Caco-2 (cell line): Measurements from ENCODE around the gene C19orf47. TPM values are rescaled to one million over a fixed set of nuclear protein-coding genes. Genes with fewer than 3 reads are reported as not detected.

ENCODE experiments used
- BruUV-seq: library from RNA; stranded (reverse); fragments of 400-500 nt; replicated peaks from 2 replicates; lab custom pipeline; 2021; lab: Mats Ljungman, UMichigan
- CTCF ChIA-PET: fragments of 300-600 bp; sonication (Branson Sonifier 250); formaldehyde crosslinking; loops from one replicate; lab custom pipeline; 2022; ENCODE audit warnings: antibody characterized with exemption; lab: Charles Lee
- POLR2A ChIA-PET: fragments of 300-600 bp; sonication (Branson Sonifier 250); formaldehyde crosslinking; loops from one replicate; lab custom pipeline; 2022; ENCODE audit warnings: antibody characterized with exemption; lab: Charles Lee
- DNase-seq, 2 experiments: peaks; one replicate each; pipeline versions ENCODE4 v3.0.0 to v3.0.0-alpha.2; 2020 to 2022
- H3K27me3 ChIP-seq: replicated peaks from 2 replicates; pipeline ENCODE4 v1.6.0; 2011; ENCODE audit warnings: low read length; ENCODE audit not compliant: control insufficient read depth, insufficient read depth
- H3K36me3 ChIP-seq: 2 replicates; pipeline ENCODE4 v1.5.1; 2011; ENCODE audit warnings: low read length; ENCODE audit not compliant: control insufficient read depth, insufficient read depth
- H3K4me1 ChIP-seq: fragments of 250-450 bp; sonication (Bioruptor Pico); 2 replicates; pipeline ENCODE4 v1.5.1; 2020; ENCODE audit warnings: mild to moderate bottlenecking
- H3K4me3 ChIP-seq: 2 replicates; pipeline ENCODE4 v1.5.1; 2011; ENCODE audit warnings: low read depth, mild to moderate bottlenecking, control low read depth, low read length
- H3K9me3 ChIP-seq: fragments of 250-450 bp; sonication (Bioruptor Pico); 2 replicates; pipeline ENCODE4 v1.5.1; 2020; ENCODE audit warnings: mild to moderate bottlenecking, moderate library complexity
- H3K27ac Mint-ChIP-seq: one replicate; pipeline ENCODE4 v1.8.0; 2022; ENCODE audit warnings: mixed read lengths; ENCODE audit not compliant: unreplicated experiment
- H3K27me3 Mint-ChIP-seq: one replicate; pipeline ENCODE4 v1.8.0; 2022; ENCODE audit warnings: mixed read lengths; ENCODE audit not compliant: insufficient read depth, unreplicated experiment
- H3K36me3 Mint-ChIP-seq: one replicate; pipeline ENCODE4 v1.8.0; 2022; ENCODE audit warnings: mild to moderate bottlenecking, mixed read lengths; ENCODE audit not compliant: insufficient read depth, unreplicated experiment
- H3K4me1 Mint-ChIP-seq: one replicate; pipeline ENCODE4 v1.8.0; 2022; ENCODE audit warnings: low read depth, mixed read lengths; ENCODE audit not compliant: unreplicated experiment
- H3K4me3 Mint-ChIP-seq: one replicate; pipeline ENCODE4 v1.8.0; 2022; ENCODE audit warnings: mild to moderate bottlenecking, moderate library complexity, mixed read lengths; ENCODE audit not compliant: unreplicated experiment
- H3K9me3 Mint-ChIP-seq: one replicate; pipeline ENCODE4 v1.8.0; 2022; ENCODE audit warnings: mixed read lengths; ENCODE audit not compliant: unreplicated experiment
- intact Hi-C: fragments of 100-400 bp; cut with micrococcal nuclease; formaldehyde crosslinking; loops from one replicate; pipeline ENCODE4 v1.10.0; 2022; ENCODE audit not compliant: unreplicated experiment
- total RNA-seq: library from RNA; stranded (reverse); gene quantifications from 2 replicates; pipeline ENCODE4 v1.2.3, GENCODE V29; 2022
- TF ChIP-seq, protein P1 (sequence below), 2 experiments: fragments of 200-600 bp in 1 of 2; IDR thresholded peaks; 1 replicate in 1 of 2; 2 replicates in 1 of 2; pipeline versions ENCODE4 v1.5.1 to v1.8.0; 2011 to 2022; ENCODE audit warnings: antibody characterized with exemption in 1 of 2, control low read depth in 1 of 2, inconsistent platforms in 1 of 2, low read depth in 1 of 2, low read length in 1 of 2, mild to moderate bottlenecking in 1 of 2, moderate library complexity in 1 of 2; ENCODE audit not compliant: insufficient read depth in 1 of 2, severe bottlenecking in 1 of 2, unreplicated experiment in 1 of 2

The C19orf47 gene
- total RNA-seq, 1 experiment from 2014 or later = 28.3 TPM

DNA sequence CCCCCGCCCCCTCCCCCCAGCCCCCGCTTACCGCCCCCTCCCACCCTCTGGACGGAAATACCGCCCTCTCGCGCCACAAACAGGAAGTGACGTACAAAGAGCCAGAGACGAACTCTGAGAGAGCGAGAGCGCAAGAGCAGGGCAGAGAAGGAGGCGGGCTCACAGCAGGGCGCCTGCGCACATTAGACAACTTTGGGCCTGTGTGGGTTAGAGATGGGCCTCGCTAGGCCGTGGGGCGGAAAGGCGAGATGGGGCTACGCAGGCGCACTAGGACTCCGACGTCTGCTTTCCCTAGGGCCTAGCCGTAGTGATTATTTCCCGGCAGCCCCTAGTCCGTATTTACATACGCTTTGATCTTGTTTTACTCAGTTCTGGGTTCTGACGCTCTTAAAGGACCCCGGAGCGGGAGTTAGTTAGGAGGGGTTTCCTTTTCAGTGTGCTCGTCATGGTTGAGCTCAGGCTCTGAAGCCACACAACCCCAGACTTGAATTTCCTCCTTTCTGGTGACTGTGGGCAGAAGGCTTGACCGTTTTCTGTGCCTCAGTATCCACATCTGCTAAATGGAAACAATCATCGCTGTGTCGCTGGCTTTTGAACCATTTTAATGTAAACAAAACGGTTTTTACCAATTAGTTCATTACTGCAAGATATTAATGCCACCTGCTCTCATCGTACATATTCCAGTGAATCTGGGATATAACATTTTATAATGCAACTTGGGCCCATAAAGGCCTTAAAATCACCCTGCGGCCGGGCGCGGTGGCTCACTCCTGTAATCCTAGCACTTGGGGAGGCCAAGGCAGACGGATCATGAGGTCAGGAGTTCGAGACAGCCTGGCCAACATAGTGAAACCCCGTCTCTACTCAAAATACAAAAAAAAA lies 62.6 kb downstream of the C19orf47 start:
- intact Hi-C loops = no loop called here
- Mint-ChIP-seq H3K27me3 (no peaks in the 10 kb centered on the region), H3K4me1 (no peaks in the 10 kb centered on the region), H3K4me3 (peak overlapping the region; percentile 99), H3K27ac (peak overlapping the region; percentile 88), H3K9me3 (no peaks in the 10 kb centered on the region), H3K36me3 (peaks cover 2% of the 10 kb centered on the region)
- POLR2A ChIA-PET = interaction anchor here (0.6 kb wide), 1 partner anchor 156 kb away, joined by 4 read pairs; no protein-coding TSS in a partner anchor
- H3K4me1 ChIP-seq = peaks cover 8% of the 10 kb centered on the region
- BruUV-seq = TSS peak; percentile 98
- H3K27me3 ChIP-seq = no peaks in the 10 kb centered on the region
- H3K9me3 ChIP-seq = no peaks in the 10 kb centered on the region
- TF ChIP-seq, protein P1, sequence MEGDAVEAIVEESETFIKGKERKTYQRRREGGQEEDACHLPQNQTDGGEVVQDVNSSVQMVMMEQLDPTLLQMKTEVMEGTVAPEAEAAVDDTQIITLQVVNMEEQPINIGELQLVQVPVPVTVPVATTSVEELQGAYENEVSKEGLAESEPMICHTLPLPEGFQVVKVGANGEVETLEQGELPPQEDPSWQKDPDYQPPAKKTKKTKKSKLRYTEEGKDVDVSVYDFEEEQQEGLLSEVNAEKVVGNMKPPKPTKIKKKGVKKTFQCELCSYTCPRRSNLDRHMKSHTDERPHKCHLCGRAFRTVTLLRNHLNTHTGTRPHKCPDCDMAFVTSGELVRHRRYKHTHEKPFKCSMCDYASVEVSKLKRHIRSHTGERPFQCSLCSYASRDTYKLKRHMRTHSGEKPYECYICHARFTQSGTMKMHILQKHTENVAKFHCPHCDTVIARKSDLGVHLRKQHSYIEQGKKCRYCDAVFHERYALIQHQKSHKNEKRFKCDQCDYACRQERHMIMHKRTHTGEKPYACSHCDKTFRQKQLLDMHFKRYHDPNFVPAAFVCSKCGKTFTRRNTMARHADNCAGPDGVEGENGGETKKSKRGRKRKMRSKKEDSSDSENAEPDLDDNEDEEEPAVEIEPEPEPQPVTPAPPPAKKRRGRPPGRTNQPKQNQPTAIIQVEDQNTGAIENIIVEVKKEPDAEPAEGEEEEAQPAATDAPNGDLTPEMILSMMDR (IDR thresholded peaks at IDR 0.05; ENCODE audit: insufficient read depth in 1 of 2, low read depth in 1 of 2, low read length in 1 of 2, severe bottlenecking in 1 of 2, unreplicated experiment in 1 of 2) = peak; percentile 10 to 19
- CTCF ChIA-PET = interaction anchor here (0.6 to 1.1 kb wide), 2 partner anchors 9 to 20 kb away, joined by 3 to 4 read pairs; no protein-coding TSS in a partner anchor
- H3K36me3 ChIP-seq = no peaks in the 10 kb centered on the region; the same call in 1 of the 2 replicates
- peak overlapping the region; percentile 97 for H3K4me3 ChIP-seq
- peak; percentile 99 to 100 for DNase-seq

DNA sequence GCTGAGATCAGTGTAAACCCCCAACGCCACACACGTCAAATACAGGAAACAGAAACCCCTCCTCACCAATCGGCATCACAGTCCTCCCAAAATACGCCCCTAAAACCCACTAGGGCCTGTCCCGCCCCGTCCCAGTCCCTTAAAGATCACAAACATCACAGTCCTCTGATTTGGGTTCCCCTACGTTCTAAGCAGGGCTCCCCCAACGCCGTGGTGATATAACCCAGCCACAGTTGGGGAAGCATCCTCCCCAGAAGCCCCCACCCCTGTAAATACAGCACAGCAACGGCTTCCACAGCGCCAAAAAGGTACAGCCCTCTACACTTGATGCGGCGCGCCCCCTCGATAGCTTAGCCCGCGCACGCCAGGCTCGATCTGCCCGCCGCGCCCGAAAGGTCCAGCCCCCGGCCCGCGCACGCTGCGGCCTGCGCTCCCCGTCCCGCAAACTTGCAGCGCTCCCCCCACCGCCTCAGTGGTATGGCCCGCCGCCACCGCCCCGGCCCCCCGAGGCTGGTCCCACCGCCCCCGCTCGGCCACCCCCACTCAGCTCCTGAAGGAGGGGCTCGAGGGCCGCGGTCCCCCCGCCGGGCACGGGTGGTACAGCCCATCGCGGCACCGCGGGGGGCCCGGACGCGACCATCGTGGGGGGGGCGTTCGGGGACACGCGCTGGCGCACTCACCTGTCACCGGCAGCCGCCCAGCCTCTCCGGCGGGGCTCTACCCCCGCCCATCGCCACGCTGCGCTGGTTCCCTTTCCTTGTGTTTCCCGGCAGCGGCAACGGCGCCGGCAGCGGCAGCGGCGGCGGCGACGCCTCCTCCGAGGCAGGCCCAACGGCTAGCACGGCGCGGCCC lies 63.5 kb downstream of the C19orf47 start, which contains the start of gene AKT2:
Gene AKT2 (minus strand): TSS at position 845 of the 852 bp plus-strand sequence. CDS start 20,078 bp downstream, outside the sequence.
- Mint-ChIP-seq H3K36me3 (peaks cover 11% of the 10 kb centered on the region), H3K4me1 (no peaks in the 10 kb centered on the region), H3K4me3 (peak within 1 kb of the TSS; percentile 99), H3K27ac (peak within 1 kb of the TSS; percentile 88), H3K9me3 (no peaks in the 10 kb centered on the region), H3K27me3 (no peaks in the 10 kb centered on the region)
- H3K4me3 ChIP-seq = peak within 1 kb of the TSS; percentile 97
- CTCF ChIA-PET = interaction anchor here (0.6 kb wide), 1 partner anchor 10 kb away, joined by 4 read pairs; no protein-coding TSS in a partner anchor
- no peaks in the 10 kb centered on the region for H3K27me3 ChIP-seq
- intact Hi-C loops = no loop called here
- H3K36me3 ChIP-seq = no peaks in the 10 kb centered on the region; the same call in 1 of the 2 replicates
- DNase-seq = peak in 1 of 2 experiments; percentile 91
- peaks cover 8% of the 10 kb centered on the region for H3K4me1 ChIP-seq
- POLR2A ChIA-PET = interaction anchor here (0.5 to 0.9 kb wide), 3 partner anchors 136 to 169 kb away, joined by 3 to 4 read pairs (median 4); no protein-coding TSS in a partner anchor
- no peaks in the 10 kb centered on the region for H3K9me3 ChIP-seq
- BruUV-seq = no TSS peak
- TF ChIP-seq, protein P1 (IDR thresholded peaks at IDR 0.05; ENCODE audit: insufficient read depth in 1 of 2, low read depth in 1 of 2, low read length in 1 of 2, severe bottlenecking in 1 of 2, unreplicated experiment in 1 of 2) = no peak

DNA sequence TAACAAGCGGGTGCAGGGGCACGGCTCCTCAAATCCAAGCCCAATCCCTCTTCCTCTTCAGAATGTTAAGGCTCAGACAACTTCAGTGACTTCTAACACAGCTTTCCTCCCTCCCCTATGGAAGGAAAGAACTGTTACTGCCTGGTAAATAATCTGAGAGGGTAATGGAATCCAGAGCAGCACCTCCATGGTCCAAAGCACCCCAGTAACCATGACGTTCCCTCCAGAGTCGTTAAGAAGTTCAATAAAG lies 64.0 kb downstream of the C19orf47 start:
- intact Hi-C loops = no loop called here
- CTCF ChIA-PET = interaction anchor here (1.4 kb wide), 1 partner anchor 32 kb away, joined by 5 read pairs; no protein-coding TSS in a partner anchor
- H3K4me3 Mint-ChIP-seq = peak overlapping the region; percentile 99
- Histone ChIP-seq H3K27me3 (no peaks in the 10 kb centered on the region), H3K9me3 (no peaks in the 10 kb centered on the region), H3K36me3 (no peaks in the 10 kb centered on the region; the same call in 1 of the 2 replicates), H3K4me1 (peaks cover 8% of the 10 kb centered on the region), H3K4me3 (peak overlapping the region; percentile 97)
- POLR2A ChIA-PET = interaction anchor here (0.9 kb wide), 1 partner anchor 137 kb away, joined by 4 read pairs; no protein-coding TSS in a partner anchor
- H3K4me1 Mint-ChIP-seq = no peaks in the 10 kb centered on the region
- TF ChIP-seq, protein P1 (IDR thresholded peaks at IDR 0.05; ENCODE audit: insufficient read depth in 1 of 2, low read depth in 1 of 2, low read length in 1 of 2, severe bottlenecking in 1 of 2, unreplicated experiment in 1 of 2) = no peak
- peaks cover 13% of the 10 kb centered on the region for H3K36me3 Mint-ChIP-seq
- H3K27ac Mint-ChIP-seq = peak overlapping the region; percentile 88
- TSS peak; percentile 65 for BruUV-seq
- no peaks in the 10 kb centered on the region for H3K9me3 Mint-ChIP-seq
- DNase-seq = no peak
- no peaks in the 10 kb centered on the region for H3K27me3 Mint-ChIP-seq
